ENCODE results near the gene NECTIN1.

DNA sequence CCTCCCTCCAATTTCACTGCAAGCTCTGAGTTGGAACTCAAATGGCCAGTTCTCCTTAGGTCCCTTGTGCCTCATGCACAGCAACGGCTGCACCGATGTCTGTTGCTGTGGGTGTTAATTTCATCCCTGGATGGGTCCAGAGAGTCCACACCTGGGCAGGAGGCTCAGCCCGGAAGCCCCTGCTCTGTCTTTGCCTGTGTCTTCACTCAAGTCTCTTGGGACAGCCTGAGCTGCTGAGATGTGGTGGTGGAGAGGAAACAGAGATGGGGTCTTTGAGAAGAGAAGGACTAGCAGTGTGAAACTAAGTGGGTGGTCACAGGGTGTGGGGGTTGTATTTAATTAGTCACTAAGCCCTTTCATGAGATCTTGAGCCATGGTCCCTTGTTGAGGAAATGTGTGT is 109.3 kb downstream of the NECTIN1 start:
- TF ChIP-seq CTCF (IDR thresholded peaks at IDR 0.05; ENCODE audit: poor library complexity) (no peak), EZH2phosphoT487 (IDR thresholded peaks at IDR 0.05; ENCODE audit: low read depth, severe bottlenecking, unreplicated experiment) (no peak)
